Neural cell (in vitro differentiated cells): ENCODE measurements around the gene SCUBE1. TPM values are rescaled to one million over a fixed set of nuclear protein-coding genes. Genes with fewer than 3 reads are reported as not detected.

Source experiments
- H2AFZ ChIP-seq: fragments of 200-600, 300-800 bp; sonication (generic), shearing (Covaris generic); 2 replicates; pipeline ENCODE4 v1.6.0; 2014; ENCODE audit warnings: low read depth, mild to moderate bottlenecking, antibody characterized with exemption, low read length, moderate library complexity
- H3F3A ChIP-seq: fragments of 200-600 bp; shearing (Covaris generic); 2 replicates; pipeline ENCODE4 v1.6.1; 2016; ENCODE audit warnings: mild to moderate bottlenecking, moderate library complexity, mixed read lengths, antibody characterized with exemption, low read length; ENCODE audit not compliant: insufficient read depth, poor library complexity, severe bottlenecking
- H3K27ac ChIP-seq: fragments of 200-600, 300-800 bp; sonication (generic), shearing (Covaris generic); 2 replicates; pipeline ENCODE4 v1.5.1; 2014; ENCODE audit warnings: mild to moderate bottlenecking, low read length, moderate library complexity
- H3K27me3 ChIP-seq: fragments of 300-800, 200-600 bp; sonication (generic), shearing (Covaris generic); 2 replicates; pipeline ENCODE4 v1.6.0; 2014; ENCODE audit warnings: mild to moderate bottlenecking, low read depth, low read length, moderate library complexity; ENCODE audit not compliant: insufficient read depth
- H3K36me3 ChIP-seq: fragments of 300-800, 200-600 bp; sonication (generic), shearing (Covaris generic); 2 replicates; pipeline ENCODE4 v1.5.1; 2014; ENCODE audit warnings: mild to moderate bottlenecking, antibody characterized with exemption, low read length, moderate library complexity; ENCODE audit not compliant: insufficient read depth
- H3K4me2 ChIP-seq: fragments of 300-800, 200-600 bp; sonication (generic), shearing (Covaris generic); 2 replicates; pipeline ENCODE4 v1.6.0; 2014; ENCODE audit warnings: mild to moderate bottlenecking, low read length
- H3K4me3 ChIP-seq: fragments of 300-800, 200-600 bp; sonication (generic), shearing (Covaris generic); 2 replicates; pipeline ENCODE4 v1.5.1; 2014; ENCODE audit warnings: mild to moderate bottlenecking, low read length, moderate library complexity
- H3K79me2 ChIP-seq: fragments of 200-600 bp; shearing (Covaris generic); replicated peaks from 2 replicates; pipeline ENCODE4 v1.6.0; 2014; ENCODE audit warnings: mild to moderate bottlenecking, low read length, moderate library complexity; ENCODE audit not compliant: insufficient read depth
- H3K9ac ChIP-seq: fragments of 300-800, 200-600 bp; sonication (generic), shearing (Covaris generic); 2 replicates; pipeline ENCODE4 v1.6.1; 2016; ENCODE audit warnings: mild to moderate bottlenecking, low read length, mixed read lengths
- H3K9me2 ChIP-seq: fragments of 200-600 bp; shearing (Covaris generic); 2 replicates; pipeline ENCODE4 v1.6.1; 2016; ENCODE audit warnings: mild to moderate bottlenecking, low read length, mixed read lengths; ENCODE audit not compliant: insufficient read depth
- H3K9me3 ChIP-seq: fragments of 200-600, 300-800 bp; sonication (generic), shearing (Covaris generic); 2 replicates; pipeline ENCODE4 v1.6.1; 2016; ENCODE audit warnings: mild to moderate bottlenecking, mixed run types, low read length, moderate library complexity, mixed read lengths
- H4K20me1 ChIP-seq: fragments of 200-600 bp; shearing (Covaris generic); 2 replicates; pipeline ENCODE4 v1.6.1; 2016; ENCODE audit warnings: mild to moderate bottlenecking, mixed run types; ENCODE audit not compliant: insufficient read depth
- EP300 ChIP-seq: fragments of 450-650 bp; conservative IDR thresholded peaks from 2 replicates; pipeline ENCODE4 v1.6.1; 2014; ENCODE audit warnings: antibody characterized with exemption, mild to moderate bottlenecking, moderate library complexity; ENCODE audit not compliant: poor library complexity, severe bottlenecking
- EZH2 ChIP-seq: fragments of 200-600, 300-800 bp; shearing (Covaris generic), sonication (generic); IDR thresholded peaks from 2 replicates; pipeline ENCODE4 v1.6.1; 2014; ENCODE audit warnings: antibody characterized with exemption, low read length, borderline replicate concordance, mild to moderate bottlenecking; ENCODE audit not compliant: insufficient read depth, poor library complexity, severe bottlenecking
- MXI1 ChIP-seq: fragments of 450-650 bp; conservative IDR thresholded peaks from 2 replicates; pipeline ENCODE4 v1.6.1; 2014; ENCODE audit warnings: antibody characterized with exemption, mild to moderate bottlenecking; ENCODE audit not compliant: poor library complexity, severe bottlenecking
- POLR2AphosphoS5 ChIP-seq: IDR thresholded peaks from 2 replicates; pipeline ENCODE4 v1.6.1; 2012
- RAD21 ChIP-seq: fragments of 450-650 bp; conservative IDR thresholded peaks from 2 replicates; pipeline ENCODE4 v1.6.1; 2014; ENCODE audit warnings: antibody characterized with exemption, mild to moderate bottlenecking, moderate library complexity
- SMC3 ChIP-seq: fragments of 450-650 bp; conservative IDR thresholded peaks from 2 replicates; pipeline ENCODE4 v1.6.1; 2014; ENCODE audit warnings: antibody characterized with exemption, mild to moderate bottlenecking, moderate library complexity; ENCODE audit not compliant: poor library complexity
- TAF1 ChIP-seq: IDR thresholded peaks from 2 replicates; pipeline ENCODE4 v1.6.1; 2012; ENCODE audit warnings: low read depth
- polyA plus RNA-seq: library from polyadenylated mRNA; depleted of rRNA; stranded (reverse); fragments of >200 nt; gene quantifications from 2 replicates; pipeline ENCODE4 v1.2.3, GENCODE V29; 2014
- TF ChIP-seq, protein P1 (sequence below): fragments of 450-650 bp; IDR thresholded peaks from 2 replicates; pipeline ENCODE4 v1.5.1; 2014; ENCODE audit warnings: antibody characterized with exemption, mild to moderate bottlenecking, moderate library complexity; ENCODE audit not compliant: poor library complexity, severe bottlenecking
- TF ChIP-seq, protein P2 (sequence below): IDR thresholded peaks from 2 replicates; pipeline ENCODE4 v1.6.1; 2012; ENCODE audit warnings: borderline replicate concordance

SCUBE1 gene
- polyA plus RNA-seq, 1 donor from 2014 or later = 8.4 TPM

DNA sequence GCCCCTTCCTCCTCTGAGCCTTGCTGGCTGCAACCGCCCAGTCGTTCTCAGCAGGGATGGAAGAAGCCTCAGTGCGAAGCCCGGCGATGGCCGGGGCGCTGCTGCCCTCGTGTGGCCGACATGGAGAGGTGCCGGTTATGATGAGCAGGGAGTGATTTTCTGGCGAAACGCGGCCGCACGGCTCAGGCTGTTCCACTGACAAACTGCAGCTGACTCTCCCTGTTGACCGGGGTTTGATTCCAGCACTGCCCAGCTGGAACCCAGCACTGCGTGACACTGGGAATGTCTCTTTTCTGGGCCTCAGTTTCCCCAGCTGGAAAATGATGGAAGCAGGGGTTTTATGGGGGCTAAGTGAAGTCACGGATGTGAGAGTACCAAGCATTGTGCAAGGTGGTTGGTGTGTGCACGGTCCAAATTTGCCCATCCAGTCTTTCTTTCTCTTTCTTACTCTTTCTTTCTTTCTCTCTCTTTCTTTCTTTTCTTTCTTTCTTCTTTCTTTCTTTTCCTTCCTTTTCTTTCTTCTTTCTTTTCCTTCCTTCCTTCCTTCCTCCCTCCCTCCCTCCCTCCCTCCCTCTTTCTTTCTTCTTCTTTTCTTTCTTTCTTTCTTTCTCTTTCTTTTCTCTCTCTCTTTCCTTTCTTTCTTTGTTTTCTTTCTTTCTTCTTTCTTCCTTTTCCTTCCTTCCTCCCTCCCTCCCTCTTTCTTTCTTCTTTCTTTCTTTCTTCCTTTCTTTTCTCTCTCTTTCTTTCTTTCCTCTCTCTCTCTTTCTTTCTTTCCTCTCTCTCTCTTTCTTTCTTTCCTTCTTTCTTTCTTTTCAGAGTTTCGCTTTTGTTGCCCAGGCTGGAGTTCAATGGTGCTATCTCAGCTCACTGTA lies 42.8 kb upstream of the SCUBE1 start:
- no peaks in the 10 kb centered on the region for H3K79me2 ChIP-seq
- H3K27ac ChIP-seq = no peak overlapping the region
- no peak overlapping the region for H2AFZ ChIP-seq
- H3K9ac ChIP-seq = no peak overlapping the region
- H3K4me3 ChIP-seq = no peak overlapping the region
- no peaks in the 10 kb centered on the region for H3K27me3 ChIP-seq
- TF ChIP-seq, protein P1, sequence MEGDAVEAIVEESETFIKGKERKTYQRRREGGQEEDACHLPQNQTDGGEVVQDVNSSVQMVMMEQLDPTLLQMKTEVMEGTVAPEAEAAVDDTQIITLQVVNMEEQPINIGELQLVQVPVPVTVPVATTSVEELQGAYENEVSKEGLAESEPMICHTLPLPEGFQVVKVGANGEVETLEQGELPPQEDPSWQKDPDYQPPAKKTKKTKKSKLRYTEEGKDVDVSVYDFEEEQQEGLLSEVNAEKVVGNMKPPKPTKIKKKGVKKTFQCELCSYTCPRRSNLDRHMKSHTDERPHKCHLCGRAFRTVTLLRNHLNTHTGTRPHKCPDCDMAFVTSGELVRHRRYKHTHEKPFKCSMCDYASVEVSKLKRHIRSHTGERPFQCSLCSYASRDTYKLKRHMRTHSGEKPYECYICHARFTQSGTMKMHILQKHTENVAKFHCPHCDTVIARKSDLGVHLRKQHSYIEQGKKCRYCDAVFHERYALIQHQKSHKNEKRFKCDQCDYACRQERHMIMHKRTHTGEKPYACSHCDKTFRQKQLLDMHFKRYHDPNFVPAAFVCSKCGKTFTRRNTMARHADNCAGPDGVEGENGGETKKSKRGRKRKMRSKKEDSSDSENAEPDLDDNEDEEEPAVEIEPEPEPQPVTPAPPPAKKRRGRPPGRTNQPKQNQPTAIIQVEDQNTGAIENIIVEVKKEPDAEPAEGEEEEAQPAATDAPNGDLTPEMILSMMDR = peak; percentile 98
- no peak for TF ChIP-seq EP300
- peak; percentile 31 for TF ChIP-seq MXI1
- TF ChIP-seq SMC3 = peak; percentile 99
- TF ChIP-seq, protein P2, sequence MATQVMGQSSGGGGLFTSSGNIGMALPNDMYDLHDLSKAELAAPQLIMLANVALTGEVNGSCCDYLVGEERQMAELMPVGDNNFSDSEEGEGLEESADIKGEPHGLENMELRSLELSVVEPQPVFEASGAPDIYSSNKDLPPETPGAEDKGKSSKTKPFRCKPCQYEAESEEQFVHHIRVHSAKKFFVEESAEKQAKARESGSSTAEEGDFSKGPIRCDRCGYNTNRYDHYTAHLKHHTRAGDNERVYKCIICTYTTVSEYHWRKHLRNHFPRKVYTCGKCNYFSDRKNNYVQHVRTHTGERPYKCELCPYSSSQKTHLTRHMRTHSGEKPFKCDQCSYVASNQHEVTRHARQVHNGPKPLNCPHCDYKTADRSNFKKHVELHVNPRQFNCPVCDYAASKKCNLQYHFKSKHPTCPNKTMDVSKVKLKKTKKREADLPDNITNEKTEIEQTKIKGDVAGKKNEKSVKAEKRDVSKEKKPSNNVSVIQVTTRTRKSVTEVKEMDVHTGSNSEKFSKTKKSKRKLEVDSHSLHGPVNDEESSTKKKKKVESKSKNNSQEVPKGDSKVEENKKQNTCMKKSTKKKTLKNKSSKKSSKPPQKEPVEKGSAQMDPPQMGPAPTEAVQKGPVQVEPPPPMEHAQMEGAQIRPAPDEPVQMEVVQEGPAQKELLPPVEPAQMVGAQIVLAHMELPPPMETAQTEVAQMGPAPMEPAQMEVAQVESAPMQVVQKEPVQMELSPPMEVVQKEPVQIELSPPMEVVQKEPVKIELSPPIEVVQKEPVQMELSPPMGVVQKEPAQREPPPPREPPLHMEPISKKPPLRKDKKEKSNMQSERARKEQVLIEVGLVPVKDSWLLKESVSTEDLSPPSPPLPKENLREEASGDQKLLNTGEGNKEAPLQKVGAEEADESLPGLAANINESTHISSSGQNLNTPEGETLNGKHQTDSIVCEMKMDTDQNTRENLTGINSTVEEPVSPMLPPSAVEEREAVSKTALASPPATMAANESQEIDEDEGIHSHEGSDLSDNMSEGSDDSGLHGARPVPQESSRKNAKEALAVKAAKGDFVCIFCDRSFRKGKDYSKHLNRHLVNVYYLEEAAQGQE = no peak
- TF ChIP-seq POLR2AphosphoS5 = no peak
- no peak for TF ChIP-seq EZH2
- no peak for TF ChIP-seq TAF1
- TF ChIP-seq RAD21 = peak; percentile 99
- H3K9me2 ChIP-seq = no peaks in the 10 kb centered on the region
- H3K9me3 ChIP-seq = no peaks in the 10 kb centered on the region
- no peaks in the 10 kb centered on the region for H3F3A ChIP-seq
- H4K20me1 ChIP-seq = no peaks in the 10 kb centered on the region
- H3K4me2 ChIP-seq = no peak overlapping the region
- no peaks in the 10 kb centered on the region for H3K36me3 ChIP-seq

DNA sequence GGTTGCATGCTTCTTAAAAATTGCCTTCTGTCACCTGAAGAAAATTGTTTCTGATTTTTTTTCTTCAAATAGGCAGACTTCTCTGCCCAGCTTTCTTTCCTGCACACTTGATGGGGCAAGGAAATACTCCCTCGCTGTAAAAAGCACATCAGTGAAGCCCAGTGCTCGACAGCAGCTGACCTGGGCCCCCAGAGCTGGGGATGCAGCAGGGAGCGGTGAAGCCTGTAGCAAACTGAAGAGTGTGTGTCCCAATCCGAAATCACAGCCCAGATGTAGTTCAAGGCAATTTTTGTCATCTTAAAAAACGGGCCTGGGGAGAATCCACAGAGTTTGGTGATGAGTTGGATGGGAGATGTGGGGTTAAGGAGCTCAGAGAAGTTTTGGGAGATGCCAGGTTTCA lies 41.7 kb upstream of the SCUBE1 start:
- Histone ChIP-seq H3K4me2 (no peak overlapping the region), H3K4me3 (no peak overlapping the region), H2AFZ (no peak overlapping the region), H3K36me3 (no peaks in the 10 kb centered on the region), H4K20me1 (no peaks in the 10 kb centered on the region), H3K27me3 (no peaks in the 10 kb centered on the region), H3K9ac (no peak overlapping the region), H3K27ac (no peak overlapping the region), H3K79me2 (no peaks in the 10 kb centered on the region), H3K9me2 (no peaks in the 10 kb centered on the region), H3F3A (no peaks in the 10 kb centered on the region), H3K9me3 (no peaks in the 10 kb centered on the region)
- TF ChIP-seq, protein P1 = no peak
- TF ChIP-seq TAF1 (no peak), POLR2AphosphoS5 (no peak), EZH2 (no peak), SMC3 (no peak), MXI1 (no peak)
- TF ChIP-seq, protein P2 = no peak
